ENCODE results near the gene KRR1.

DNA sequence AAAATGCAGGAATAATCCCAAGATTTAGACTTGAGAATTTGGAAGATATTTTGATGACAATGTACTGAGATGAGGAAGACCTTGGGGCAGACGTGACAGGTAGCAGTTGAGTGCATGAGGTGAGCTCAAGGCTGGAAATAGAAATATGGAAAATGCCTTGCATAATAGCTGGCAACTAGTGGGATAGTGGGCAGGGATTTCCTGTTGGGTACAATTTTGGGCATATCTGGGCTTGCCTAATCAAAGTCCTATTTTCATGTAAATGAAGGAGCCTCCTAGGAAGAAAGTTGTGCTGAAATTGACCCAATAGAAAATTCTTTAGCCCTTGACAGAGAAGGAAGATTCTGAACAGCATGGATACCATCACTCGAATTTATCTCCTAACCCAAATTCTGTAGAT is 37.3 kb downstream of the KRR1 start:
- TF ChIP-seq, protein P1, sequence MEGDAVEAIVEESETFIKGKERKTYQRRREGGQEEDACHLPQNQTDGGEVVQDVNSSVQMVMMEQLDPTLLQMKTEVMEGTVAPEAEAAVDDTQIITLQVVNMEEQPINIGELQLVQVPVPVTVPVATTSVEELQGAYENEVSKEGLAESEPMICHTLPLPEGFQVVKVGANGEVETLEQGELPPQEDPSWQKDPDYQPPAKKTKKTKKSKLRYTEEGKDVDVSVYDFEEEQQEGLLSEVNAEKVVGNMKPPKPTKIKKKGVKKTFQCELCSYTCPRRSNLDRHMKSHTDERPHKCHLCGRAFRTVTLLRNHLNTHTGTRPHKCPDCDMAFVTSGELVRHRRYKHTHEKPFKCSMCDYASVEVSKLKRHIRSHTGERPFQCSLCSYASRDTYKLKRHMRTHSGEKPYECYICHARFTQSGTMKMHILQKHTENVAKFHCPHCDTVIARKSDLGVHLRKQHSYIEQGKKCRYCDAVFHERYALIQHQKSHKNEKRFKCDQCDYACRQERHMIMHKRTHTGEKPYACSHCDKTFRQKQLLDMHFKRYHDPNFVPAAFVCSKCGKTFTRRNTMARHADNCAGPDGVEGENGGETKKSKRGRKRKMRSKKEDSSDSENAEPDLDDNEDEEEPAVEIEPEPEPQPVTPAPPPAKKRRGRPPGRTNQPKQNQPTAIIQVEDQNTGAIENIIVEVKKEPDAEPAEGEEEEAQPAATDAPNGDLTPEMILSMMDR (IDR thresholded peaks at IDR 0.05): no peak
- no peak for TF ChIP-seq POLR2A (IDR thresholded peaks at IDR 0.05)
